Uterus (tissue), 2 donors: ENCODE results near the gene SGK1.

Experiments used
- POLR2A ChIP-seq, 2 donors: fragments of 450-650 bp; IDR thresholded peaks; one replicate each; pipeline ENCODE4 v1.6.1; 2016; ENCODE audit warnings: antibody characterized with exemption in 2 of 2, mild to moderate bottlenecking in 1 of 2, moderate library complexity in 1 of 2
- TF ChIP-seq, protein P1 (sequence below), 4 experiments: fragments of 200-600 bp in 2 of 4; fragments of 450-650 bp in 2 of 4; sonication (generic) in 2 of 4; IDR thresholded peaks; one replicate each; pipeline ENCODE4 v1.5.1; 2016 to 2019; ENCODE audit warnings: antibody characterized with exemption in 4 of 4, mild to moderate bottlenecking in 2 of 4, moderate library complexity in 1 of 4

GRCh38 chr6:134323698-134324097 is 5.8 kb upstream of the SGK1 start:
- TF ChIP-seq POLR2A (IDR thresholded peaks at IDR 0.05) = no peak
- TF ChIP-seq, protein P1, sequence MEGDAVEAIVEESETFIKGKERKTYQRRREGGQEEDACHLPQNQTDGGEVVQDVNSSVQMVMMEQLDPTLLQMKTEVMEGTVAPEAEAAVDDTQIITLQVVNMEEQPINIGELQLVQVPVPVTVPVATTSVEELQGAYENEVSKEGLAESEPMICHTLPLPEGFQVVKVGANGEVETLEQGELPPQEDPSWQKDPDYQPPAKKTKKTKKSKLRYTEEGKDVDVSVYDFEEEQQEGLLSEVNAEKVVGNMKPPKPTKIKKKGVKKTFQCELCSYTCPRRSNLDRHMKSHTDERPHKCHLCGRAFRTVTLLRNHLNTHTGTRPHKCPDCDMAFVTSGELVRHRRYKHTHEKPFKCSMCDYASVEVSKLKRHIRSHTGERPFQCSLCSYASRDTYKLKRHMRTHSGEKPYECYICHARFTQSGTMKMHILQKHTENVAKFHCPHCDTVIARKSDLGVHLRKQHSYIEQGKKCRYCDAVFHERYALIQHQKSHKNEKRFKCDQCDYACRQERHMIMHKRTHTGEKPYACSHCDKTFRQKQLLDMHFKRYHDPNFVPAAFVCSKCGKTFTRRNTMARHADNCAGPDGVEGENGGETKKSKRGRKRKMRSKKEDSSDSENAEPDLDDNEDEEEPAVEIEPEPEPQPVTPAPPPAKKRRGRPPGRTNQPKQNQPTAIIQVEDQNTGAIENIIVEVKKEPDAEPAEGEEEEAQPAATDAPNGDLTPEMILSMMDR (IDR thresholded peaks at IDR 0.05) = no peak
